H9 (cell line): ENCODE measurements around the gene ANKK1. TPM values are rescaled to one million over a fixed set of nuclear protein-coding genes. Genes with fewer than 3 reads are reported as not detected.

ENCODE experiments used
- DNase-seq: peaks from one replicate; pipeline ENCODE4 v3.0.0-alpha.2; 2017
- H2AFZ ChIP-seq: one replicate; pipeline ENCODE4 v1.6.1; 2013; ENCODE audit warnings: mild to moderate bottlenecking, low read length, control low read depth, moderate library complexity
- H2AK5ac ChIP-seq: 2 replicates; pipeline ENCODE4 v1.6.1; 2013; ENCODE audit warnings: low read length, control low read depth, mixed read lengths; ENCODE audit not compliant: insufficient read length
- H2BK120ac ChIP-seq: one replicate; pipeline ENCODE4 v1.6.1; 2013; ENCODE audit warnings: low read depth, mild to moderate bottlenecking, low read length, control low read depth, inconsistent platforms; ENCODE audit not compliant: poor library complexity, severe bottlenecking
- H2BK12ac ChIP-seq: 2 replicates; pipeline ENCODE4 v1.6.1; 2013; ENCODE audit warnings: low read length, control low read depth, mixed read lengths, low read depth; ENCODE audit not compliant: insufficient read length
- H2BK15ac ChIP-seq: 2 replicates; pipeline ENCODE4 v1.6.1; 2013; ENCODE audit warnings: low read depth, low read length, control low read depth
- H2BK20ac ChIP-seq: one replicate; pipeline ENCODE4 v1.6.1; 2013; ENCODE audit warnings: low read depth, mild to moderate bottlenecking, low read length, control low read depth, inconsistent platforms; ENCODE audit not compliant: poor library complexity, severe bottlenecking
- H2BK5ac ChIP-seq: 2 replicates; pipeline ENCODE4 v1.6.1; 2013; ENCODE audit warnings: low read length, control low read depth, mixed read lengths; ENCODE audit not compliant: insufficient read length
- H3K14ac ChIP-seq: 2 replicates; pipeline ENCODE4 v1.6.1; 2013; ENCODE audit warnings: low read length, control low read depth; ENCODE audit not compliant: insufficient read depth
- H3K18ac ChIP-seq: 2 replicates; pipeline ENCODE4 v1.6.1; 2013; ENCODE audit warnings: low read depth, mild to moderate bottlenecking, mixed read lengths, low read length, control low read depth; ENCODE audit not compliant: insufficient read length
- H3K23ac ChIP-seq: 2 replicates; pipeline ENCODE4 v1.6.1; 2013; ENCODE audit warnings: low read length, control low read depth, mixed read lengths, low read depth; ENCODE audit not compliant: insufficient read length
- H3K23me2 ChIP-seq: 2 replicates; pipeline ENCODE4 v1.6.1; 2013; ENCODE audit warnings: low read depth, mild to moderate bottlenecking, mixed read lengths, low read length, control low read depth; ENCODE audit not compliant: insufficient read length, poor library complexity, severe bottlenecking
- H3K27ac ChIP-seq: 2 replicates; pipeline ENCODE4 v1.5.1; 2013; ENCODE audit warnings: low read length, control low read depth, mixed read lengths, low read depth; ENCODE audit not compliant: insufficient read length
- H3K27me3 ChIP-seq: 2 replicates; pipeline ENCODE4 v1.6.1; 2013; ENCODE audit warnings: low read length, control low read depth, inconsistent platforms; ENCODE audit not compliant: insufficient read depth
- H3K4ac ChIP-seq: 2 replicates; pipeline ENCODE4 v1.6.1; 2013; ENCODE audit warnings: low read depth, mild to moderate bottlenecking, control low read depth, inconsistent platforms, low read length, moderate library complexity
- H3K4me1 ChIP-seq: 2 replicates; pipeline ENCODE4 v1.6.1; 2013; ENCODE audit warnings: low read length, control low read depth, inconsistent platforms; ENCODE audit not compliant: insufficient read depth
- H3K4me2 ChIP-seq: 2 replicates; pipeline ENCODE4 v1.6.1; 2013; ENCODE audit warnings: low read length, control low read depth, mixed read lengths; ENCODE audit not compliant: insufficient read length, insufficient read depth
- H3K56ac ChIP-seq: 2 replicates; pipeline ENCODE4 v1.6.1; 2013; ENCODE audit warnings: low read depth, mild to moderate bottlenecking, mixed read lengths, low read length, control low read depth; ENCODE audit not compliant: insufficient read length
- H3K79me1 ChIP-seq: 2 replicates; pipeline ENCODE4 v1.6.1; 2013; ENCODE audit warnings: low read depth, mild to moderate bottlenecking, moderate library complexity, low read length, control low read depth, inconsistent platforms; ENCODE audit not compliant: insufficient read depth, poor library complexity, severe bottlenecking
- H3K79me2 ChIP-seq: 2 replicates; pipeline ENCODE4 v1.6.1; 2013; ENCODE audit warnings: low read length, control low read depth, inconsistent platforms; ENCODE audit not compliant: insufficient read depth
- H3K9ac ChIP-seq: 2 replicates; pipeline ENCODE4 v1.6.1; 2013; ENCODE audit warnings: low read length, control low read depth, mixed read lengths; ENCODE audit not compliant: insufficient read length; ENCODE audit errors: extremely low read depth
- H3K9me3 ChIP-seq: one replicate; pipeline ENCODE4 v1.6.1; 2013; ENCODE audit warnings: low read depth, low read length, inconsistent platforms; ENCODE audit not compliant: control insufficient read depth
- H3T11ph ChIP-seq: one replicate; pipeline ENCODE4 v1.6.1; 2013; ENCODE audit warnings: mild to moderate bottlenecking, low read length, control low read depth, inconsistent platforms
- H4K20me1 ChIP-seq: one replicate; pipeline ENCODE4 v1.6.1; 2013; ENCODE audit not compliant: control insufficient read depth, insufficient read length, insufficient read depth
- H4K5ac ChIP-seq: 2 replicates; pipeline ENCODE4 v1.6.1; 2013; ENCODE audit warnings: low read depth, mild to moderate bottlenecking, mixed read lengths, low read length, control low read depth; ENCODE audit not compliant: insufficient read length
- H4K8ac ChIP-seq: replicated peaks from 2 replicates; pipeline ENCODE4 v1.6.1; 2013; ENCODE audit warnings: low read length, control low read depth, mixed read lengths, low read depth; ENCODE audit not compliant: insufficient read length
- H4K91ac ChIP-seq: 2 replicates; pipeline ENCODE4 v1.6.1; 2013; ENCODE audit warnings: low read depth, mild to moderate bottlenecking, moderate library complexity, mixed read lengths, low read length, control low read depth; ENCODE audit not compliant: insufficient read length
- H3K27ac Mint-ChIP-seq, 3 experiments: 2 replicates in 2 of 3; 3 replicates in 1 of 3; pipeline ENCODE4 v1.8.0; 2020 to 2021; ENCODE audit warnings: mixed read lengths in 3 of 3, mild to moderate bottlenecking in 1 of 3, moderate library complexity in 1 of 3
- H3K27me3 Mint-ChIP-seq: 2 replicates; pipeline ENCODE4 v1.8.0; 2021; ENCODE audit warnings: low read depth, mild to moderate bottlenecking, moderate library complexity, mixed read lengths
- H3K36me3 Mint-ChIP-seq, 3 experiments: 2 replicates in 2 of 3; 3 replicates in 1 of 3; pipeline ENCODE4 v1.8.0; 2020 to 2021; ENCODE audit warnings: low read depth in 3 of 3, mixed read lengths in 3 of 3; ENCODE audit not compliant: insufficient read depth in 1 of 3
- H3K4me1 Mint-ChIP-seq, 2 experiments: 2 replicates each; pipeline ENCODE4 v1.8.0; 2020; ENCODE audit warnings: mixed read lengths in 2 of 2
- H3K4me3 Mint-ChIP-seq, 2 experiments: 2 replicates in 1 of 2; 3 replicates in 1 of 2; pipeline ENCODE4 v1.8.0; 2020 to 2021; ENCODE audit warnings: mild to moderate bottlenecking in 2 of 2, mixed read lengths in 2 of 2, moderate library complexity in 1 of 2
- H3K9me3 Mint-ChIP-seq, 2 experiments: 2 replicates in 1 of 2; 3 replicates in 1 of 2; pipeline ENCODE4 v1.8.0; 2020; ENCODE audit warnings: mild to moderate bottlenecking in 2 of 2, mixed read lengths in 2 of 2, moderate library complexity in 1 of 2
- WGBS: extraction: QIAGEN DNeasy Blood & Tissue Kit; methylation state at CpG from one replicate; pipeline ENCODE4 v1.1.7; 2013; ENCODE audit warnings: missing lambda C conversion rate, low lambda C conversion rate, mixed read lengths; ENCODE audit not compliant: insufficient read length; ENCODE audit errors: extremely low coverage; 5-methylcytosine and 5-hydroxymethylcytosine counted together
- total RNA-seq: library from RNA; stranded (reverse); gene quantifications from 2 replicates; pipeline ENCODE4 v1.2.1, GENCODE V29; 2021
- TF ChIP-seq, protein P1 (sequence below): fragments of 200-600 bp; sonication (generic); conservative IDR thresholded peaks from 3 replicates; pipeline ENCODE4 v1.8.0; 2021; ENCODE audit warnings: antibody characterized with exemption, mild to moderate bottlenecking

ANKK1 gene
- total RNA-seq, 1 experiment from 2014 or later, result 0.20 TPM

DNA sequence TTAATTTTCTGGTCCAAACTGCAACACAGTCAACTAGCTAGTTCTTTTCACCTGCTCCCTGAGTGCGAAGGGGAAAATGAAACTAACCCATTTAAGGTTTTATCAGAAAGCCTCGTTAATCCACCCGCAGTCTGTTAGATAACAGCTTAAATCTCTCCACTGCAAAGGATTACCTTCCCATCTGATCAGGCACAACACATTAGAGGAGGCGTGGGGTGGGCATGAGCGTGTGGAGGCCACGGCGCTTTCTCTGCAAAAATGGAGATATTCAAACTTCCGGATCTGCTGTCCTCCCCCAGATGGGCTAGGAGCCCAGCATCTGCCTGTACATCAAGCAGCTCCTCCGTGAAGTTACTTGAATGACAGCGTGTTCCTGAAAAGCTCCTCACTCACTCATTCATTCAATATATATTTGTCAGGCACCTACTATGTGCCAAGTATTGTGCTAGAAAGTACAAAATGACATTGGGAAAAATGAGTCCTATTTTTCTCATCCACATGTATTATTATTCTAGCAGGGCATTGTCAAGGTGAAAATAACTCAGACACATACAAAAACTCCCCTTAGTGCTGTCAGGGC is 13.5 kb upstream of the ANKK1 start:
- Histone ChIP-seq H3K14ac (no peak overlapping the region), H2BK5ac (no peak overlapping the region), H2BK12ac (no peak overlapping the region), H3K18ac (no peak overlapping the region), H3K27ac (no peak overlapping the region), H3K4me2 (no peak overlapping the region), H3K4ac (no peak overlapping the region), H3K9me3 (no peaks in the 10 kb centered on the region), H3K23ac (no peak overlapping the region), H3K79me1 (no peaks in the 10 kb centered on the region), H2AFZ (no peak overlapping the region), H4K8ac (no peak overlapping the region), H3K9ac (no peak overlapping the region), H2BK120ac (no peak overlapping the region), H4K5ac (no peak overlapping the region), H3K79me2 (no peaks in the 10 kb centered on the region), H3K23me2 (no peaks in the 10 kb centered on the region), H3T11ph (no peak overlapping the region), H4K91ac (no peak overlapping the region), H2BK15ac (no peak overlapping the region), H2AK5ac (no peak overlapping the region), H3K4me1 (peaks cover 3% of the 10 kb centered on the region; the same call in 1 of the 2 replicates), H2BK20ac (no peak overlapping the region), H4K20me1 (no peaks in the 10 kb centered on the region), H3K56ac (no peak overlapping the region), H3K27me3 (no peaks in the 10 kb centered on the region)
- no CpG with 5 or more reads among the region's 10 CpGs for WGBS
- Mint-ChIP-seq H3K27me3 (no peaks in the 10 kb centered on the region; the same call in 1 of the 2 replicates), H3K4me1 (peaks cover 16 to 25% of the 10 kb centered on the region in 2 experiments), H3K36me3 (no peaks in the 10 kb centered on the region), H3K27ac (no peak overlapping the region; a peak in 1 of 7 replicates), H3K9me3 (no peaks in the 10 kb centered on the region), H3K4me3 (no peak overlapping the region)
- TF ChIP-seq, protein P1, sequence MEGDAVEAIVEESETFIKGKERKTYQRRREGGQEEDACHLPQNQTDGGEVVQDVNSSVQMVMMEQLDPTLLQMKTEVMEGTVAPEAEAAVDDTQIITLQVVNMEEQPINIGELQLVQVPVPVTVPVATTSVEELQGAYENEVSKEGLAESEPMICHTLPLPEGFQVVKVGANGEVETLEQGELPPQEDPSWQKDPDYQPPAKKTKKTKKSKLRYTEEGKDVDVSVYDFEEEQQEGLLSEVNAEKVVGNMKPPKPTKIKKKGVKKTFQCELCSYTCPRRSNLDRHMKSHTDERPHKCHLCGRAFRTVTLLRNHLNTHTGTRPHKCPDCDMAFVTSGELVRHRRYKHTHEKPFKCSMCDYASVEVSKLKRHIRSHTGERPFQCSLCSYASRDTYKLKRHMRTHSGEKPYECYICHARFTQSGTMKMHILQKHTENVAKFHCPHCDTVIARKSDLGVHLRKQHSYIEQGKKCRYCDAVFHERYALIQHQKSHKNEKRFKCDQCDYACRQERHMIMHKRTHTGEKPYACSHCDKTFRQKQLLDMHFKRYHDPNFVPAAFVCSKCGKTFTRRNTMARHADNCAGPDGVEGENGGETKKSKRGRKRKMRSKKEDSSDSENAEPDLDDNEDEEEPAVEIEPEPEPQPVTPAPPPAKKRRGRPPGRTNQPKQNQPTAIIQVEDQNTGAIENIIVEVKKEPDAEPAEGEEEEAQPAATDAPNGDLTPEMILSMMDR, result no peak
- DNase-seq, result no peak
